Astrocyte (in vitro differentiated cells and primary cell): ENCODE results near the gene CD9.

Experiments
- CTCF ChIP-seq: IDR thresholded peaks from 2 replicates; pipeline ENCODE4 v1.5.1; 2011; ENCODE audit warnings: low read depth, mild to moderate bottlenecking, inconsistent platforms, low read length, moderate library complexity; ENCODE audit not compliant: insufficient read depth
- EZH2 ChIP-seq: IDR thresholded peaks from 2 replicates; pipeline ENCODE4 v1.6.1; 2012; ENCODE audit warnings: mild to moderate bottlenecking, low read length, inconsistent platforms; ENCODE audit not compliant: insufficient read depth

- TF ChIP-seq CTCF (no peak), EZH2 (no peak)
Measured at GRCh38 chr12:6226679-6227051, 26.5 kb downstream of the CD9 start.
